ENCODE measurements around the gene SDS.

Gene SDS

DNA sequence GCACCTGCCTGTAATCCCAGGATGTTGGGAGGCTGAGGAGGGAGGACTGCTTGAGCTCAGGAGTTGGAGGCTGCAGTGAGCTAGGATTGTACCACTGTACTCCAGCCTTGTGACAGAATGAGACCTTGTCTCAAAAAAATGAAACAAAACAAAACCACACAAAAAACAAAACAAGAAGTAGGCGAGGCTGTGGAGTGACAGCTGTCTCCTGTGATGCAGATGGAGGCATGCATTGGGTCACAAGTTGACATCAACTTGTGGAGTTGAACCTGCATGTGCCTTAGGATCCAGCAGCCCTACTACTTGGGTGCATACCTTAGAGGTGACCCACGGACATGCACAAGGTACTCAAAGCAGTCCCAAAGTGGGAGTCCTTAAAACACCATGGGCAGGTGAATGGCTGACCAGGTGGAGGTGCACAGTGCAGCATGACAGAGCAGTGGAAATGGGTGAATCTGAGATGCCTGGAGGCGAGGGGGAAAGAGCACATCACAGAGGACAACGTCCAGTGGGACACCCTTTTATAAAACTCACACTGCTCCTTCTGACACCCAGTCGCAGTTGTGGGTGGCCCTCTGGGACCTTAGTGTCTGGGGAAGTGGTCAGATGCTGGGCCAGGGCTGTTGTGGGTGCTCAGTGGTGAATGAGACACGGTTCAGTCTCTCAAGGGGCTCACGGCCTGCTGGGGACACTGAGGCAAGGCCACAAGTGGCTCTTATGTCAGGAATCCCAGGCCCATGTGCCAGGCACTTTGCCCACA, 32.6 kb downstream of the SDS start:
- TF ChIP-seq, protein P1, sequence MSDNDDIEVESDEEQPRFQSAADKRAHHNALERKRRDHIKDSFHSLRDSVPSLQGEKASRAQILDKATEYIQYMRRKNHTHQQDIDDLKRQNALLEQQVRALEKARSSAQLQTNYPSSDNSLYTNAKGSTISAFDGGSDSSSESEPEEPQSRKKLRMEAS (IDR thresholded peaks at IDR 0.05; ENCODE audit: low read depth, low read length) = no peak
- TF ChIP-seq, protein P2, sequence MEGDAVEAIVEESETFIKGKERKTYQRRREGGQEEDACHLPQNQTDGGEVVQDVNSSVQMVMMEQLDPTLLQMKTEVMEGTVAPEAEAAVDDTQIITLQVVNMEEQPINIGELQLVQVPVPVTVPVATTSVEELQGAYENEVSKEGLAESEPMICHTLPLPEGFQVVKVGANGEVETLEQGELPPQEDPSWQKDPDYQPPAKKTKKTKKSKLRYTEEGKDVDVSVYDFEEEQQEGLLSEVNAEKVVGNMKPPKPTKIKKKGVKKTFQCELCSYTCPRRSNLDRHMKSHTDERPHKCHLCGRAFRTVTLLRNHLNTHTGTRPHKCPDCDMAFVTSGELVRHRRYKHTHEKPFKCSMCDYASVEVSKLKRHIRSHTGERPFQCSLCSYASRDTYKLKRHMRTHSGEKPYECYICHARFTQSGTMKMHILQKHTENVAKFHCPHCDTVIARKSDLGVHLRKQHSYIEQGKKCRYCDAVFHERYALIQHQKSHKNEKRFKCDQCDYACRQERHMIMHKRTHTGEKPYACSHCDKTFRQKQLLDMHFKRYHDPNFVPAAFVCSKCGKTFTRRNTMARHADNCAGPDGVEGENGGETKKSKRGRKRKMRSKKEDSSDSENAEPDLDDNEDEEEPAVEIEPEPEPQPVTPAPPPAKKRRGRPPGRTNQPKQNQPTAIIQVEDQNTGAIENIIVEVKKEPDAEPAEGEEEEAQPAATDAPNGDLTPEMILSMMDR (IDR thresholded peaks at IDR 0.05; ENCODE audit: low read depth, low read length) = no peak
- TF ChIP-seq MYC (IDR thresholded peaks at IDR 0.05; ENCODE audit: low read depth, low read length) (no peak), POLR2A (IDR thresholded peaks at IDR 0.05; ENCODE audit: extremely low read depth, insufficient read length) (no peak)
- DNase-seq (ENCODE audit: low read depth) = no peak

DNA sequence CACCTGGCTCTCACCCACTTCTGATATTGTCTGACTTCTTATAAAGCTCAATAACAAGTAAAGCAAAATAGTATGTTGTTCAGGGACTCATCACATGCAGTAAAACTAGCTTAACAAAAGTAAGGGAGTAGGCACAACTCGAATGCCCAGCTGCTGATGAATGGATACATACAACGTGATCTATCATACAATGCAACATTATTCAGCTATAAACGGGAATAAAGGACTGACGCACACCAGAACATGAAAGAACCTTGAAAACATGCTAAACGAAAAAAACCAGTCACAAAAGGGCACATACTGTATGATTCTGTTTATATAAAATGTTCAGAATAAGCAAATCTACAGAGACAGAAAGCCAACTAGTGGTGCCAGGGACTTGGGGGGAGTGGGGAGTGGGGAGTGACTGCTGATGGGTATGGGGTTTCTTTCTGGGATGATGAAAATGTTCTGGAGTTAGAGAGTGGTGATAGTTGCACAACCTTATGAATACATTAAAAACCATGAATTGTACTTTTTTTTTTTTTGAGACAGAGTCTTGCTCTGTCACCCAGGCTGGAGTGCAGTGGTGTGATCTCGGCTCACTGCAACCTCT, 34.2 kb downstream of the SDS start:
- TF ChIP-seq MYC (IDR thresholded peaks at IDR 0.05; ENCODE audit: low read depth, low read length) (no peak), POLR2A (IDR thresholded peaks at IDR 0.05; ENCODE audit: extremely low read depth, insufficient read length) (no peak)
- TF ChIP-seq, protein P2 (IDR thresholded peaks at IDR 0.05; ENCODE audit: low read depth, low read length) = no peak
- TF ChIP-seq, protein P1 (IDR thresholded peaks at IDR 0.05; ENCODE audit: low read depth, low read length) = no peak
- no peak overlapping the region for H3K4me3 ChIP-seq (ENCODE audit: low read depth, low read length)
- DNase-seq (ENCODE audit: low read depth) = no peak

More for the DNA sequence above, 32.6 kb downstream of the SDS start:
- no peak overlapping the region for H3K4me3 ChIP-seq (ENCODE audit: low read depth, low read length)

DNA sequence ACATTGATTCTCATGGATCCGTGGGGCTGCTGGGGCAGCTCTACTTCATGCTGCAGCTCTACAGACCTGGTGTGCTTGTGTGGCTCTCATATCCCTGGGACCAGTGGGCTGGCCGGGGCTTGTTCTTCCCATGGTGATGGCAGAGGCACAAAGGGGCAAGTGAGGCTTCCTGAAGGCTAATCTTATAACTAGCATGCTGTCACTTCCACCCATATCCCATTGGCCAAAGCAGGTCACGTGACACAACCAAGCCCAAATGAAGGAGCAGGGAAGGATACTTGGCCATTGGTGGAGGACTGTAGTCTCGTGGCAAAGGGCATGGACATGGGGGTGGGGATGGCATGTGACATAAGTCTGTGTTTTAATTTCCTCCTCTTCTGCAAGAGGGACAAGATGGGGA, 35.4 kb downstream of the SDS start:
- TF ChIP-seq MYC (IDR thresholded peaks at IDR 0.05; ENCODE audit: low read depth, low read length) (no peak), POLR2A (IDR thresholded peaks at IDR 0.05; ENCODE audit: extremely low read depth, insufficient read length) (no peak)
- TF ChIP-seq, protein P2 (IDR thresholded peaks at IDR 0.05; ENCODE audit: low read depth, low read length) = no peak
- TF ChIP-seq, protein P1 (IDR thresholded peaks at IDR 0.05; ENCODE audit: low read depth, low read length) = no peak
- no peak for DNase-seq (ENCODE audit: low read depth)

DNA sequence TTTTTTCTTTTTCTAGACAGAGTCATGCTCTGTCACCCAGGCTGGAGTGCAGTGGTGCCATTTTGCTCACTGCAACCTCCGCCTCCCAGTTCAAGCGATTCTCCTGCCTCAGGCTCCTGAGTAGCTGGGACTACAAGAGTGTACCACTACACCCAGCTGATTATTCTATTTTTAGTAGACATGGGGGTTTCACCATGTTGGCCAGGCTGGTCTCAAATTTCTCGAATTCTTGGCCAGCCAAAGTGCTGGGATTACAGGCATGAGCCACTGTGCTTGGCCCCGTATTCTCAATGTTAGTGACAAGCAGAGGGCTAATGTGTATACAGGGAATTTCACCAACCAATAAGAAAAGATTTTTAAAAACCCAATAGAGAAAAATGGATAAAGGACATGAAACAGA, 36.9 kb downstream of the SDS start:
- TF ChIP-seq MYC (IDR thresholded peaks at IDR 0.05; ENCODE audit: low read depth, low read length) (no peak), POLR2A (IDR thresholded peaks at IDR 0.05; ENCODE audit: extremely low read depth, insufficient read length) (no peak)
- TF ChIP-seq, protein P2 (IDR thresholded peaks at IDR 0.05; ENCODE audit: low read depth, low read length) = no peak
- TF ChIP-seq, protein P1 (IDR thresholded peaks at IDR 0.05; ENCODE audit: low read depth, low read length) = no peak
- H3K4me3 ChIP-seq (ENCODE audit: low read depth, low read length) = no peak overlapping the region
- DNase-seq (ENCODE audit: low read depth) = no peak

More for the DNA sequence above, 35.4 kb downstream of the SDS start:
- H3K4me3 ChIP-seq (ENCODE audit: low read depth, low read length) = no peak overlapping the region

DNA sequence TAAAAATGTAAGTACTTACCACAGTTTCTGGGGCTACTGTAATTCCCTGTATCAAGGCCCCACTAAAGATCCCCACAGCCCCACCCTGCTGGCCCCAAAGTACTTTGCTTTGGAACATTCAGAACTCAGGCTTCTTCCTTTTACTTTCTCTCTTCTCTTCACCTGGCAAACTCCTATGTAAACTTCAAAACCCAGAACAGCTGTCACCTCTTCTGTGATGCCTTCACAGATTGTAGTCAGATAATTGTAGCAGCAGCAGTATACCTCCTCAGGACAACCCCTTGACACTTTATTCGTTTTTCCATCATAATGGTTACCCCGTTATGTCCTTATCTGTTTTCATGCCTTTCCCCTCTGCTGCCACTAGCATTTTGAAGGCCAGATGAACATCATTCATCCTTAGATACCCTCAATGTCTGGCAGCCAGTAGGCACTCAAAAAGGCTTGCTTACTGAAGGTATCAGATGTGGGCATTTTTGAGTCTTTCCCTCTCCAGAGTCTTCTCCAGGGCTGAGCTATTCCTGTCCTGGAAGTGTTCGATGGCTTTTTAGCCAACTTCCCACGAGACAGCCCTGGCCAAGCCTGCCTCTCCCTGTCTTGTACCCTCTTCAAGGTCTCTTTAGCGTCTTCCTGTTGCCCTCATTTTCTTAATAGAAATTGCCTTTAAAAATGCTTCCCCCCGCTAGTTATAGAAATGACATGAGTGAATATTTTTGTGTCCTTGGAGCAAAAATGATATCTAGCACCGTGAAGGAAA, 37.9 kb downstream of the SDS start:
- DNase-seq (ENCODE audit: low read depth) = no peak
- H3K4me3 ChIP-seq (ENCODE audit: low read depth, low read length) = no peak overlapping the region
- TF ChIP-seq, protein P2 (IDR thresholded peaks at IDR 0.05; ENCODE audit: low read depth, low read length) = no peak
- TF ChIP-seq POLR2A (IDR thresholded peaks at IDR 0.05; ENCODE audit: extremely low read depth, insufficient read length) = no peak
- TF ChIP-seq, protein P1 (IDR thresholded peaks at IDR 0.05; ENCODE audit: low read depth, low read length) = no peak
- TF ChIP-seq MYC (IDR thresholded peaks at IDR 0.05; ENCODE audit: low read depth, low read length) = no peak

All from NB4 (cell line).